ENCODE data around the gene FGGY.

GRCh38 chr1:59481881-59482505 lies 185.1 kb downstream of the FGGY start:
- TF ChIP-seq CTCF (IDR thresholded peaks at IDR 0.05) (no peak), POLR2A (IDR thresholded peaks at IDR 0.05) (no peak)

Measured in body of pancreas (tissue), 4 donors.